HG03354 (cell line): Measurements from ENCODE around the gene MBNL3.
"Not testable (repeated sequence)": the region's sequence is repeated elsewhere in the genome, so short reads cannot be mapped to it uniquely, and the experiment has no call there.

ENCODE experiments used
- ATAC-seq: cut with Tn5 transposase; IDR thresholded peaks from one replicate; pipeline ENCODE4 v1.9.1; 2021; ENCODE audit warnings: mild to moderate bottlenecking; ENCODE audit not compliant: unreplicated experiment, poor library complexity, severe bottlenecking

MBNL3 gene

GRCh38 chrX:132389480-132389879 is 99.4 kb downstream of the MBNL3 start:
- no peak for ATAC-seq

GRCh38 chrX:132388371-132388770 is 100.5 kb downstream of the MBNL3 start:
- ATAC-seq, result no peak

- no peak for ATAC-seq
Measured at GRCh38 chrX:132384301-132384700, 104.5 kb downstream of the MBNL3 start.

GRCh38 chrX:132382068-132382467 is 106.8 kb downstream of the MBNL3 start:
- ATAC-seq, result no peak

- ATAC-seq, result no peak
Measured at GRCh38 chrX:132378281-132378680, 110.6 kb downstream of the MBNL3 start.

- no peak for ATAC-seq
Measured at GRCh38 chrX:132375941-132376340, 112.9 kb downstream of the MBNL3 start.

GRCh38 chrX:132373610-132374009 is 115.2 kb downstream of the MBNL3 start:
- ATAC-seq, result no peak

- ATAC-seq, result no peak
Measured at GRCh38 chrX:132369617-132370326, 119.1 kb downstream of the MBNL3 start.

GRCh38 chrX:132367984-132368383 is 120.9 kb downstream of the MBNL3 start:
- no peak for ATAC-seq

GRCh38 chrX:132367314-132367713 is 121.5 kb downstream of the MBNL3 start:
- ATAC-seq, result no peak

- ATAC-seq, result no peak
Measured at GRCh38 chrX:132365490-132365889, 123.3 kb downstream of the MBNL3 start.

- ATAC-seq, result no peak
Measured at GRCh38 chrX:132364313-132364712, 124.5 kb downstream of the MBNL3 start.

GRCh38 chrX:132353430-132353829 is 135.4 kb downstream of the MBNL3 start:
- no peak for ATAC-seq

GRCh38 chrX:132336172-132336571 is 152.7 kb downstream of the MBNL3 start:
- ATAC-seq, result no peak

- ATAC-seq, result no peak
Measured at GRCh38 chrX:132333351-132333750, 155.5 kb downstream of the MBNL3 start.

GRCh38 chrX:132331532-132331931 is 157.3 kb downstream of the MBNL3 start:
- no peak for ATAC-seq

- ATAC-seq, result no peak
Measured at GRCh38 chrX:132331000-132331399, 157.8 kb downstream of the MBNL3 start.

- no peak for ATAC-seq
Measured at GRCh38 chrX:132330156-132330729, 158.6 kb downstream of the MBNL3 start.

GRCh38 chrX:132326960-132327359 is 161.9 kb downstream of the MBNL3 start:
- ATAC-seq, result not testable (repeated sequence)
